ENCODE measurements around the gene CDYL2.

- no peak for TF ChIP-seq CTCF (IDR thresholded peaks at IDR 0.05 in 4 of 5, conservative IDR thresholded peaks at IDR 0.05 in 1 of 5)
- no peak for TF ChIP-seq POLR2A (IDR thresholded peaks at IDR 0.05)
These were observed 110.8 kb downstream of the CDYL2 start for GRCh38 chr16:80693553-80693952.
